Stromal cell of bone marrow (primary cell): Measurements from ENCODE around the gene PER2.

ENCODE experiments used
- DNase-seq: peaks from one replicate; pipeline ENCODE4 v3.0.0-alpha.2; 2012; ENCODE audit warnings: low read depth

Gene PER2

DNA sequence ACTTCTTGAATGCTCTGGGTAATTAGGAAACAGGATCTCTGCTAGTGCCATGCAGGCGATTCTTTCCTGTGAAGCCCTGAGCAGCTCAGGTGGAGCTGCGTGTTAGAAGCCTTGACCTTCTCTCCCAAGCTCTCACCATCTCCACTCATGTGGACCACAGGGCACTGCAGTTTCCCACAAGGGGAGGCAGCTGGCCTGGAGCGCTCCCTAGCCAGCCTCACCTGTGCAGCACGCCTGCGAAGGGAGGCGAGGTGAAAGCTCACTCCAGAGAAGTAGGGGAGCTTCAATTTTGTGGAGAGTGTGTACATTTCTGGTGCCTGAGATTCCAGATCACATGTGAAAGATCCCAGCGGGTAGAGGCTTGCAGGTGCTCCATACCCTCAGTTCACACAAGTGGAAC, 37.5 kb downstream of the PER2 start:
- no peak for DNase-seq

DNA sequence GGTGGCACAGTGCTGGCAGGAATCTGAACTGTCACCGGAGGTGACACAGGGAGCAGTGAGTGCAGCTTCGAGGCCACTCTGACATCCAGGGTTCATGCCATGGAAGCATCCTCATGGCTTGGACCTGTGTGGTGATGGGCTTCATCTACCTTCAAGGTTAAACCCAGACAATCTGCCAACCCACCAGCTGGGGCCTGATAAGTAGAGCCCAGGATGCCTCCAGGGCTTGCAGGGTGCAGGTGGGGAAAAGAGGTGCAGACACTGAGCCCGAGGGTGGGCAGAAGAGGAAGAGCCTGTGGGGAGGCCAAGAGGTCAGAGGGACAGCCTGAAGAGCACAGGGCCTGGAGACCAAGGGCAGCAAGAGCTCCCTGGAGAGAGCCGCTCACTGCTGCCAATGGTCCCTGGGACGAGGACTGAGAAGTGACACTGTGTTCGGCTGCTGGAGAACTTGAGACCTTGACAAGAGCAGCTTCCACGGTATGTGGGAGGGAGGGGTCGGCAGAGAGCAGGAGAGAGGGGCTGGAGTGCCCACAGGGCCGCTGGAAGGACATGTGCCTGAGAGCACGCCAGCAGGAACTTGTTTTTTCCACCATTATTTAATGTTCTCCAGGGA, 40.5 kb downstream of the PER2 start:
- DNase-seq, result no peak

DNA sequence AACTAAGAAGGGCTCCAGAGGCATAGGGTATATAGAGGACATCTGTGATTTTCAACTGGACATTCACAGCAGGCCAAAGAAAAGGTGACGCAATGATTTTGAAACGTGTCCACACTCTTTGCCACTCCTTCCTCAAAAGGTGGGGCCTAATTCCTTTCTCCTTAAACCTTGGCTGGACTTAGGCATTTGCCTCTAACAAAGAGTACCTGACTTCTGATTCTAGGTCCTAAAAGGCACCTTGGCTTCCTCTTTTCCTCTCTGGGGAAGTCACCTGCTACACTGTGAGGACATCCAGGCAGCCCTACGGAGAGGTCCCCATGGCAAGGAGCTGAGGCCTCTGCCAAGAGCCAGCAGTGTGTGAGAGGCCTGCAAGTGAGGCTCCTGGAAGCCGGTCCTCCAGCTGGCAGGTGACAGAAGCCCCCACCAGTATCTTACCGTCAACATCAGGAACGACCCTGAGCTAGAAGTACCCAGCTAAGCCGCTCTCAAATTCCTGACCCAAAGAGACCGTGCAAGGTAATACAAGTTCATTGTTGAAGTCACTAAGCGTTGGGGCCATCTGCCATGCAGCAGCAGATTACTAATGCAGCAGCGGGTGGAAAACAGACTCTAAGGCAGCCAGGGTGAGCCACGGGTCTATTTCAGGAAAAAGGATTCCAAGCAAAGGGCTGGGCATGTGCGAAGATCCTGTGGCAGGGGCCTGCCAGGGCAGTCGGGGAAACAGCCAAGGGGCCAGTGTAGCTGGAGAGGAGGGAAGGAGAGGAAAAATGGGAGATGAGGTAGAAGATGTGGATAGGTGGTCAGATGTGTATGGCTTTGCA, 41.2 kb downstream of the PER2 start:
- no peak for DNase-seq

DNA sequence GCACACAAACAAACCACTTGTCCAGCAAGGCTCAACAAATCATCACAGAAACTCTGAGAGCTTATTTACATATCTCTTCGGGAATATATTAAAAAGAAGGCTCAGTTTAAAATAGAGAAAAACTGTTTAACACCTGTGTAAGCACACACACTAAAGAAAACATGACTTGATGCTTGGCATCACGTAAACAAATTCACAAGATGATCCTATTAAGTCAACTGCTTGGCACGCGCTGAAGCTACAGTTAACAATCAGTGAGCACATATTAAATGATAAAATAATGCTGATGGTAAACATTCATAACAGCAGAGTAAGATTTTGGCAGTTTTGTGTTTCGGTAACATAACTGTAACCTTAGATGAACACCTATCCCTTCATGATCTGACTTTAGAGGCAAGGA, 44.3 kb downstream of the PER2 start:
- DNase-seq, result no peak

DNA sequence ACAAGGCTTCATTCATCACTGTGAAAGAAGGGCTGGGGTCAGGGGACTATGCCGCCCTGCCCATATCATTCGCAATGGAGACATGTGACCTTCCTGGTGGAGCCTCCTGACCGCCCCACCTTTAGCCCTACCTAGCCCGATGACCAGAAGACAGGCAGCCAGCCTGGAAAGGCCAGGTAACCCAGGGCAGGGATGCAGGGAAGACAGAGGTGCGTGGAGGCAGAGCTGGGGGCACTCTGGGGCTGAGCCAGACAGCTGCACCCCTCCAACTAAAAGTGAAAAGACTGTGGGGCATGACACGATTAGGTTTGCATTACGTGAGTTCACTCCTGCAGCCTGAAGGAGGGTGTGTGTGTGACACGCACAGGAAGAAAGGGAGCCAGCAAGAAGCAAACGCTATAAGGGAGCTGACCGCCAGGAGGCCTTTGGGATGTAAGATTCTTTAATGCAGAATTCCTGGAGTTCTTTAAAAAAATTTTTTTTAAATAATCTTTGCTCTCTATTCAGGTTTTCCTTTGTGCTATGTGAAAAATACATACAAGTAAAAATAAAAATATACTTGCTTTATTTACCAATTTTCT, 44.8 kb downstream of the PER2 start:
- DNase-seq, result no peak

DNA sequence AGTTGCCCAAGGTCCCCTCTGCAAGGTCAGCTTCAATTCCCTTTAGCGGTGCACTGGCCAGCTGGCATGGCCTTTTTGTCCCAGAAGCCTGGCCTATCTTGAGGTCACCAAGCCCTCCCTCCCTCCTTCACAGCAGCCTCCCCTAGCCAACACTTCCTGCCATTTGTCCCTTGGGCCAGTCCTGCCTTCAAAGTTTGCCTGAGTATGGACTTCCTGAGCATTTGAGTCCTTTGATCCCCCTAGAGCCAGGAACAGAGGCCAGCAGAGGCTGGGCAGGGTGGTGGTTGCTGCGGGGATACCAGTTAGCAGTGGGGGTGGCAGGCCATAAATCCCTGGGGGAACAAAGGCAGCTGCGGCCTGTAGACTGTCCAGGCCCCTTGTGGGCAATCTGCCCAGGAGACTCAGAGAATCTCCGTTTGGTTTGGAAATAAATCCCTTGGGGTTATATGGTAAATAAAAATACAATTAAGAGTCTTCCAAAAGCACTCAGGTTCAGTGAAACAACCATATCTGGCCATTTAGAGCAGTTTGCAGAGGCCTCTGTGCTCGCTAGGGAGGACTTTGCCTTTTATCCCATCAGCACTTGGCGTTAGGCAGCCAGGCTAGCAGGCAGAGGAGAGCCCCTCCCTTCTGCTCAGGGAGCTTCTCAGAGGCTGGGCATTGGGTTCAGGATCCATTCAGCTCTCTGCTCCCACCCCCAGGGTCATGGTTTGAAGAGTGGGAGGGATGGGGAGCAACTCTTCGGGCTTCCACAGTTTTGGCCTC, 45.5 kb downstream of the PER2 start:
- no peak for DNase-seq

DNA sequence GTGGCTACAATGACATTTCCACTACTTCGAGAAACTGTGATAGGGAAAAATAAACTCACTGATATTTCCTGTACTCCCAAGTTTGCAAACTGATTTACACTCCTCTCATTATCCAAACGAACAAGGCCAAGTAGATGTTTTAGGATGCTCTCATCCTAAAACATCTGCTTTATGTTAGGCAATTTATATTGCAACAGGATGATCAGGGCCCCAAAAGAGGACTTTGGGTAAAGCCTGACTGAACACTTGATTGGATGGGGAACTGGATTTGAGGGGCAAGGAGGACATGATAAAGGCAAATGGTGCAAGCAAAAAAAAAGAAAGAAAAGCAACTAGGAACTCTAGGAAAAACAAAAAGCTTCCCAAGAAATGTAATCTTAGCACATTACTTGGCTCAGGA, 46.4 kb downstream of the PER2 start:
- DNase-seq, result no peak

DNA sequence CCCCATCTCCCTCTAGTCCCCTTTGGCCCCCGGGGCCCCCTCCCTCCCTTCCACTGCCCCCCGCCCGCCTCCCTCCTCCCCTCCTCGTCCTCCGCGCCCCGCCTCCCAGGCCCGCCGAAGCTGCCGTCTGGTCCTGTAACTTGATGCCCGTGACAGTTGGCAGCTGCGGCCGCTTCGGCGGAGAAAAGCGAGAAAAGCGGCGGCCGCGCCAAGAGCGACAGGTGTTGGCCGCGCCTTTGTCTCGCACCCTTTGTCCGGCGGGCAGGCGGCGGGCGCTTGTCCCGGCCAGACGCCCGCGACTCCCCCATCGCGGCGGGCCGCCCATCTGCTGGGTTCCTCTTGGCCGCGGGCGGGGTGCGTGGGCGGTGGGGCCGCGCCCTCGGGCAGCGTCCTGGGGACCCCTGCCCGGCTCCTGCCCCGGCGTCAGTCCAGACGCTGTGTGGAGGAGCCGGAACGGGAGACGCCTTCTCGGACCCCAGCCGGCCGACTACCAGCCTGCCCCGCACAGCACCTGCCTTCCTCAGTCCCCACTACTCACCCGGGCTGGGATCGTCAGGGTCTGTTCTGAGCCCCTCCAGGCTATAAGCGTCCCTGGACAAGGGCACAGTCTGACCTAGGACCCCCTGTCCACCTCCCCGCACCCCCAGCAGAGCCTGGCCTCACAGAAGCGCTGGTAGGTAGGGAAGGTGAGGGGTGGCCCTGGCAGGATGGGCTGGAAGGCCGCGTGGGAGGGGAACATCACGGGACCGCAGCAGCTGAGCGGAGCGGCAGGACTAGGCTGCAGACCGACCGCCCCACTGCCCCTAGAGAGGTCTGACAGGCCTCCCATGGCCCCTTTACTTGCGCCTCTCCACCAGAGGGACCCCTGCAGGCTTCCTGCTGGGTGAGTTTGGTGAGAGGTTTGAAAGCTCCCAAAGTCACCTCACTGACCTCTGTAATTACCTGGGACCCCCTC, 47.4 kb downstream of the PER2 start:
- DNase-seq, result no peak

DNA sequence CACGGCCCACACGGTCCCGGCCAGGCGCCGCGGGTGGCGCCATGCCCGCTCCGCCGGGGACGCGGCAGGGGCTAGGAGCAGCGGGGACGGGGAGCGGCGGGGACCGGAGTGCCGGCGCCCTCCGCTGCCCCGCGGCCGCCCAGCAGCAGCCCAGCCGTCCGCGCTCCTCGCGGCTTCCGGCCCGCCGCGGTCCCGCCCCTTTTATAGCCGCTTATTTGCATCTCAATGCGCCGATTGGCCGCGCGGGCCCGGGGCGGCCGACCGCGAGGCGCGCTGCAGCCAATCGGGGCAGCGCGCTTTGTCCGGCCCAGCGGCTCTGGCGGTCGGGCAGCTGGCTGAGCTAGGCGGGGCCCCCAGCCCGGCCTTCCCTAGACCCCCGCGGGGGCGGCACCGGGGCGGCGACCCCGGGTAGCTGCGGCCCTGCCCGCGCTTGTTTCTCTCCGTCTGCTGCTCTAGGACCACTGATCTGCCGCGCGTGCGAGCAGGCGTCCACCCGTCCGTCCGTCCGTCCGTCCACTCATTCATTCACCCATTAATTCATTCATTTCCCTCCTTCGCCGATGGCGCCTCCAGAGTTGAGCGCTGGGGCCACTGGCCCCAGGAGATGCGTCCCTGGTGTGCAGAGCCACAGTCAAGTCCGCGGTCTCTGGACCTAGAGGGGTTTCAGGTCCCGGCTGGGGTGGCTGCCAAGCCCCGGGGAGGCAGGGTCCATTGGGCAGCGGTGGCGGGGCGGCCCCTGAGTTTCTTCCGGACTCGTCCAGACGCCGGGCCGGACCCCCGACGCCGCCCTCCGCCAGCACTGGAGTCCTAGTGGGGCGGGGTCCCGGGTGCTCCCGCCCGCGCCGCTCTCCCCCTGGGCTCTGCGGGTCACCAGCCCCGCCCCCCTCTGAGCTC, 48.3 kb downstream of the PER2 start, which contains the start of gene HES6:
HES6 (minus strand) TSS at position 176 of the 894 bp plus-strand sequence; CDS start at position 43, 133 bp downstream.
- peak; percentile 71 for DNase-seq

DNA sequence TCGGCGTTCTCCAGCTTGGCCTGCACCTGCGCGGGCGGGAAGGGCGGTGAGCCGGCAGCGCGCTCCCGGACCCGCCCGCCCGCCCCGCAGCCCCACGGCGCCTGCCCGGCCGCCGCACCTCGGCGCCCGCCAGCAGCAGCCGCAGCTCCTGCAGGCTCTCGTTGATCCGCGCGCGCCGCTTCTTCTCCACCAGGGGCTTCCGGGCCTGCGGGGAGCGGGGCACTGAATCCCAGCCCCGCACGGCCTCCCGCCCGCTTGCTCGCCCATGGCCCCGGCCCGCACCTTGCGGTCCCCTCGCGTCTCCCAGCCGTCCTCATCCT, 48.9 kb downstream of the PER2 start:
- no peak for DNase-seq

DNA sequence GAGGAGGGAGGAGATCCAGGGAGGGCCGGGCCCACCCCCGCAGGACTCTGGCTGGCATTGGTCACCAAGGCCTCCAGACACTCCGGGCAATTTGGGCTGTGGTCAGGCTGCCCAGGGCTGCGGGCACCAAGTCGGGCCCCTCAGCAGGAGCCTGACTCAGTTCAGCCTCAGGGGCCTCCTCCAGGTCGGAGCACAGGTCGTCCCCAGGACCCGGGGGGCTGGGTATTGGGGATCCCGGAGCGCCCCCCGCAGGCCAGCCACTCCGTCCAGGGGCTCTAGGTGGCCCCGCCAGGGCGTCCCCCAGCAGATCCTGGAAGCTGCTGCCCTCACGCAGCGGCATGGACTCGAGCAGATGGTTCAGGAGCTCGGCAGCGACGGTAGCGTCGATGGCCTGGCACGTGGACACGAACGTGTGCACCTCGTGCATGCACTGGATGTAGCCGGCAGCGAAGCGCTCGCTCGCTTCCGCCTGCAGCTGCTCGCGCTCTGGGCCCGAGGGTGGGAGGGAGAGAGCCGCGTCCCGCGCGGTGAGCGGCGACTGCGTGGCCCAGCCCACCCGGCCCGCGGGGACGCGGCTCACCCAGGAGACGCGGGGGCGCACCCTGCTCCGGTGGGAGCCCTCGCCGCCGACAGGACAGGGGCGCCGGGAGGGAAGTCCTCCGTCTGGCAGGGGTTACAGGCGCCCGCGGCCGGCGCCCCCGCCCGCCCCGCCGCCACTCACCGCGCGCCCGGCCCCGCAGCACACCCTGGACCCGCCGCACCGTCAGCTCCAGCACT, 49.5 kb downstream of the PER2 start:
- DNase-seq, result no peak

DNA sequence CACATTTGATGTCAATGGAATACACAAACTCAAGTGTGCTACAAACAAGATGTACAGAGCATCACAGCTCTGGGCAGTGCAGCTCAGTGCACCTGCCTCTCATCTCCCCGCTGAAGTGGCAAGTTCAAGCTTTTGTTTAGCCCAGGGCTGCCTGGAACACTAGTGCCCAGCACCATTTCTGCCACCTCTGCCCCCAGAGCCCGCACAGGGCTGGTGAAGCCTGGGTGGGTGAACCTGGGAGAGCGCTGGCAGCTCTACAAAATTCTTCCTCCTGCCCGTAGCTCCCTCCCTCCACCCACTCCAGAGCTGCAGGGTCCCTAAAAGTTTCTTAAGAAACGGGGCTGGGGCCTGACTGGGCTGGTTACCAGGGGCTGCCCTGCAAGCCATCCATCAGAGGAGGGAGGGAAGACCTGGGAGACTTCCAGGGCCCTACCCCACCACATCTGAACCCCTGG, 50.1 kb downstream of the PER2 start:
- DNase-seq, result no peak

DNA sequence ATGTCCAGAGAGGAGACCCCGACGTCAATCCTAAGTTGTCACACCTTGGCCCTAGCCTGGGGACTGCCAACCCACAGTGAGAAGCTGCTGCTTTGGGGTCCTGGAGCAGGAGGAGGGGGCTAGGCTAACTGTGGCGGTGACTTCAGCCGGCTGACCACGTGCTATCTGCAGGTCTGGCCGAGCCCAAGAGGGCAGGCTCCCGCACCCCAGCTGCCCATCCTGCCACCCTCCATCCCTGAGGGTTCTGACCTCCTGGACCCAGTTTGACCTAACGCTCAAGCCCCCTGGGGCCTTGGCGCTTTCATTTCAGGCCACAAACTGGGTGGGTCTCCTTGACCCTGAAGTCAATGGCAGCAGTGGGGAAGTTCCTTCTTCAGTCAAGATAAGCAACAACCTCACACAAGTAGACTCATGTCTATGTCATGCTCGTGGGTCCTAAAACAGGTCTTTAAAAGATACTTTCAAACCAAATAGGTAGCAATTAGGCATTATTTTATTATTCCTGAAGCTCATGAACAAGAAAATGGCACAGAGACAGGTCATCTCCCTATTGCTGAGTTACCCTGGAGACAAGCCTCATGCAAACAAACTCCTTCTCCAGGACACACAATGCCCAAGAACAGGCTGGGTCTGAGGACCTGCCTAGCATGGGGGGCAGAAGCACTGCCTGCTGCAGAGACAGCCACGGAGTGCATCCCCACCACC, 50.8 kb downstream of the PER2 start:
- DNase-seq, result no peak

DNA sequence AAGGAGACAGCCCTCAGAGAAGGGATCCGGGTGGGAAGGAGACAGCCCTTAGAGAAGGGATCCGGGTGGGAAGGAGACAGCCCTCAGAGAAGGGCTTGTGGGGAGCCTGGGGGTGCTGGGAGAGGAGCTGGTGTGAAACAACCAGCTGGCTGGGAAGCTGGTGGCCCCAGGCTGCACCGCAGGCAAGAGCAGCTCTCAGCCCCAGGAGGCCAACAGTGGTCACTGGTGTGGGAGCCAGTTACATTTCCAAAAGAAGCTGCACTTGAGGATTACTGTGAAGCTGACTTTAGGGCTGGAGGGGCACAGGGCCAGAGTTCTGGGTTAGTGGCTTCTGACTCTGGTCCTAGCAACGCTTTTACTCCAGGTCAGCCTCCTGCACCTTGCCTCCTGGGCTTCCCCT, 51.8 kb downstream of the PER2 start:
- no peak for DNase-seq

DNA sequence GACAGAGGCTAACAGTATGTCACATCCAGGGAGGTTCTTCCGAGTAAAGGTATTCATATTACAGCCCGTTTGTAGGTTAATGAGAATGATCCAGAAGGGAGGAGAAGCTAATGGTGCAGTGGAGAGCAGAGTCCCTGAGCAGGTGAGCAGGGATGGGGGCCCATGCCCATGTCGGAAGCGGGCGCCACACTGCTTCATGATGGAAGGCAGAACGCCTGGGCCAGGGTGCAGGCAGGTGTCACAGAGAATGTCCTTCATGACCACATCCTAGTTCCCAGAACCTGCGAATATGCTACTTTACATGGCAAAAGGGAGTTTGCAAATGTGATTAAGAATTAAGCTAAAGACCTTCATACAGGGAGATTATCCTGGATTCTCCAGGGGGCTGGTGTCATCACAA, 52.6 kb downstream of the PER2 start:
- DNase-seq, result no peak

DNA sequence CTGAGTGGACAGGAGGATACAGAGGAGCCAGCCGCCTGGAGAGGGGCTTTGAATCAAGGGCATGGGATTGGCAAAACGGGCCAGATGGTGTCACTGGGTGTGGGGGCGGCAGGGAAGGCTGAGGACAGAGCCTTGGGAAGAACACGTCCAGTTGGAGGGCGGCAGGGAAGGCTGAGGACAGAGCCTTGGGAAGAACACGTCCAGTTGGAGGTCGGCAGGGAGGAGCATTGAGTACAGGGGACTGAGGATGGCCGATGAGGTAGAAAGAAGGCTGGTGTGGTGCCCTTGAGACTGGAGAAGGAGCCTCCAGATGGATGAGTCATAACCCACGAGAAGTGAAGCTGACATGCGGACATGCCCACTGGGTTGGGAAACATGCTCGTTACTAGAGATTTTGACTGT, 53.1 kb downstream of the PER2 start:
- no peak for DNase-seq

DNA sequence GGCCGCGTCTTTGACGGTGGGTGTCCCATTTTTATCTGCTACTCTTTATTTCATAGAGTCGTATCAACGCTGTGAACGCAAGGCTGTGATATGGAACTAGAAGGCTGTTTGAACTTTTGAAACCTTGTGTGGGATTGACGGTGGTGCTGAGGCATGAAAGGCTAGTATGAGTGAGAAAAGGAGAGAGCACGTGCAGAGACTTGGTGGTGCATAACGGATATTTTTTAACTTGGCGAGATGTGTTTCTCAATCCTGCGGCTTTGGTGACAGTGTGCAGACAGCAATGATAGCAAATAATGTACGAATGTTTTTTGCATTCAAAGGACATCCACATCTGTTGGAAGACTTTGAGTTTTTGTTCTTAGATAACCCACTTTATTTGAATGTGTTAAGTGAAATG, 54.8 kb downstream of the PER2 start:
- DNase-seq, result no peak

DNA sequence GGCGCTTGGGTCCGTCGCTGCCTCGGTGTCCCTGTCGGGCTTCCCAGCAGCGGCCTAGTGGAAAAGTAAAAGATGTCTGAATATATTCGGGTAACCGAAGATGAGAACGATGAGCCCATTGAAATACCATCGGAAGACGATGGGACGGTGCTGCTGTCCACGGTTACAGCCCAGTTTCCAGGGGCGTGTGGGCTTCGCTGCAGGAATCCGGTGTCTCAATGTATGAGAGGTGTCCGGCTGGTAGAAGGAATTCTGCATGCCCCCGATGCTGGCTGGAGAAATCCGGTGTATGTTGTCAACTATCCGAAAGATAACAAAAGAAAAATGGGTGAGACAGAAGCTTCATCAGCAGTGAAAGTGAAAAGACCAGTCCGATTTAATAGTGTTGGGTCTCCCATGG, 56.6 kb downstream of the PER2 start:
- no peak for DNase-seq

DNA sequence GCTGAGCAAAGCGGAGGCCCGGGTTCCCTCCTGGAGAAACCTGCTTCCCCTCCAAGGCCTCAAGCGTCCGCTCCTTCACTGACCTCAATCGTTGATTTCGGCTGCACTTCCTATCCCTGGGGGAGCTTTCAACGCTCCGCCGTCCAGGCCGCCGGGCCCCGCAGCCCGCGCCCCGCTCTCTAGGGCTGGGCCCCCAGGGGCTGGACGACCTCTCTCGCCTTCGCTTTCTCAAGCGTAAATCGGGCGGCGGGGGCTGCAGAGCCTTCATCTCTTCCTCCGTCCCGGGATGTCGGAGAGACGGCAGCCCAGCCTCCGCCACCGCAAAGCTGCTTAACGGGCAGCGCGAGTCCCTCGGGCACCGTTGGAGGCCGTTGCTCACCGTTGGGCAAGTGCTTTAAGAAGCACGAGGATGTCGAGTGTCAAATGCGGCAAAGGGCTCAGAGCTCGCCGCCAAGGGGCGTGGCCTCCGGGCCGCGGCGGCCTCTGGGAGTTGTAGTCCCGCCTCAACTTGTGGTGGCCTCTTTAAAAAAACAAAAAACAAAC, 57.1 kb downstream of the PER2 start:
- DNase-seq, result peak; percentile 19
